ENCODE data around the gene SHANK2.

The SHANK2 gene

GRCh38 chr11:71268706-71269321, 16.4 kb upstream of the SHANK2 start:
- no peak for DNase-seq

GRCh38 chr11:71267807-71268421, 15.5 kb upstream of the SHANK2 start:
- DNase-seq = no peak

- DNase-seq = no peak
Observed at GRCh38 chr11:71266114-71266833, 13.9 kb upstream of the SHANK2 start.

GRCh38 chr11:71265559-71266092, 13.2 kb upstream of the SHANK2 start:
- no peak for DNase-seq

- DNase-seq = no peak
Observed at GRCh38 chr11:71263386-71263785, 11.0 kb upstream of the SHANK2 start.

- DNase-seq = no peak
Observed at GRCh38 chr11:71255800-71256479, 3.6 kb upstream of the SHANK2 start.

- DNase-seq = no peak
Observed at GRCh38 chr11:71255323-71255722, 2.9 kb upstream of the SHANK2 start.

GRCh38 chr11:71253794-71254193, 1.4 kb upstream of the SHANK2 start:
- no peak for DNase-seq

- DNase-seq = no peak
Observed at GRCh38 chr11:71252770-71253730, 673 bp upstream of the SHANK2 start.

GRCh38 chr11:71251761-71252268, 562 bp downstream of the SHANK2 start:
- DNase-seq = no peak

- no peak for DNase-seq
Observed at GRCh38 chr11:71251151-71251721, 1.1 kb downstream of the SHANK2 start.

- no peak for DNase-seq
Observed at GRCh38 chr11:71250523-71251150, 1.7 kb downstream of the SHANK2 start.

- DNase-seq = no peak
Observed at GRCh38 chr11:71249301-71249700, 3.1 kb downstream of the SHANK2 start.

GRCh38 chr11:71248656-71249055, 3.7 kb downstream of the SHANK2 start:
- DNase-seq = no peak

- DNase-seq = no peak
Observed at GRCh38 chr11:71248251-71248570, 4.2 kb downstream of the SHANK2 start.

- no peak for DNase-seq
Observed at GRCh38 chr11:71247551-71248250, 4.7 kb downstream of the SHANK2 start.

- no peak for DNase-seq
Observed at GRCh38 chr11:71246559-71246958, 5.8 kb downstream of the SHANK2 start.

- no peak for DNase-seq
Observed at GRCh38 chr11:71245601-71246391, 6.6 kb downstream of the SHANK2 start.

- no peak for DNase-seq
Observed at GRCh38 chr11:71244116-71244810, 8.1 kb downstream of the SHANK2 start.

All from OCI-M1 (cell line).